T-helper 9 cell (primary cell): ENCODE results near the gene CPA4.

Experiments used
- DNase-seq: peaks from one replicate; pipeline ENCODE4 v3.0.0-alpha.2; 2020

CPA4 gene

GRCh38 chr7:130275826-130276297, 17.1 kb upstream of the CPA4 start:
- DNase-seq, result no peak

GRCh38 chr7:130276796-130277762, 15.9 kb upstream of the CPA4 start:
- DNase-seq, result no peak

- DNase-seq, result no peak
These were observed 15.0 kb upstream of the CPA4 start for GRCh38 chr7:130277763-130278643.

- DNase-seq, result no peak
These were observed 14.1 kb upstream of the CPA4 start for GRCh38 chr7:130278860-130279259.

GRCh38 chr7:130279286-130279685, 13.7 kb upstream of the CPA4 start:
- DNase-seq, result no peak

GRCh38 chr7:130279906-130280305, 13.1 kb upstream of the CPA4 start:
- no peak for DNase-seq

- no peak for DNase-seq
These were observed 11.7 kb upstream of the CPA4 start for GRCh38 chr7:130281260-130281659.

GRCh38 chr7:130286881-130287280, 6.1 kb upstream of the CPA4 start:
- DNase-seq, result no peak

- DNase-seq, result no peak
These were observed 4.8 kb upstream of the CPA4 start for GRCh38 chr7:130288168-130288567.

GRCh38 chr7:130288829-130289228, 4.1 kb upstream of the CPA4 start:
- no peak for DNase-seq

GRCh38 chr7:130289478-130289877, 3.5 kb upstream of the CPA4 start:
- no peak for DNase-seq

GRCh38 chr7:130290745-130291144, 2.2 kb upstream of the CPA4 start:
- no peak for DNase-seq

GRCh38 chr7:130293521-130293920, 560 bp downstream of the CPA4 start:
- DNase-seq, result no peak

GRCh38 chr7:130294314-130294713, 1.4 kb downstream of the CPA4 start:
- DNase-seq, result no peak

GRCh38 chr7:130296221-130296951, 3.4 kb downstream of the CPA4 start:
- no peak for DNase-seq

- no peak for DNase-seq
These were observed 4.9 kb downstream of the CPA4 start for GRCh38 chr7:130297628-130298543.

GRCh38 chr7:130298544-130299326, 5.8 kb downstream of the CPA4 start:
- no peak for DNase-seq

GRCh38 chr7:130299866-130300265, 6.9 kb downstream of the CPA4 start:
- DNase-seq, result no peak

- DNase-seq, result no peak
These were observed 8.6 kb downstream of the CPA4 start for GRCh38 chr7:130301501-130302020.

GRCh38 chr7:130302649-130303048, 9.7 kb downstream of the CPA4 start:
- no peak for DNase-seq

- DNase-seq, result no peak
These were observed 10.2 kb downstream of the CPA4 start for GRCh38 chr7:130303127-130303526.
